Natural killer cell treated with Interleukin-12 subunit alpha and Interleukin-12 subunit beta and Interleukin-15 and Interleukin-18, amount 100 ng/mL, for 72 hours (primary cell): ENCODE results near the gene OOSP2. TPM values are rescaled to one million over a fixed set of nuclear protein-coding genes. Genes with fewer than 3 reads are reported as not detected.

Experiments used
- ATAC-seq, 2 donors: fragments of 150-1000 bp; cut with Tn5 transposase in 1 of 2; sonication (Bioruptor Pico), chemical (Tn5 transposase) in 1 of 2; 2 replicates each; pipeline ENCODE4 v1.10.0; 2021
- DNase-seq: peaks from one replicate; pipeline ENCODE4 v3.0.0; 2022; ENCODE audit warnings: low spot score
- H3K27ac Mint-ChIP-seq, 2 donors: 1 replicate in 1 of 2; 2 replicates in 1 of 2; pipeline ENCODE4 v1.8.0; 2022; ENCODE audit warnings: mixed read lengths in 2 of 2, mild to moderate bottlenecking in 1 of 2, moderate library complexity in 1 of 2
- H3K27me3 Mint-ChIP-seq, 2 donors: 1 replicate in 1 of 2; 2 replicates in 1 of 2; pipeline ENCODE4 v1.8.0; 2022; ENCODE audit warnings: mixed read lengths in 2 of 2
- H3K36me3 Mint-ChIP-seq: one replicate; pipeline ENCODE4 v1.8.0; 2022; ENCODE audit warnings: mixed read lengths
- H3K4me1 Mint-ChIP-seq, 2 donors: 1 replicate in 1 of 2; 2 replicates in 1 of 2; pipeline ENCODE4 v1.8.0; 2022; ENCODE audit warnings: low read depth in 2 of 2, mixed read lengths in 2 of 2, mild to moderate bottlenecking in 1 of 2
- H3K4me3 Mint-ChIP-seq: one replicate; pipeline ENCODE4 v1.8.0; 2022; ENCODE audit warnings: mixed read lengths
- H3K9me3 Mint-ChIP-seq: 2 replicates; pipeline ENCODE4 v1.8.0; 2022; ENCODE audit warnings: mixed read lengths
- total RNA-seq, 2 donors: library from RNA; stranded (reverse); gene quantifications; one replicate each; pipeline ENCODE4 v1.2.3, GENCODE V29; 2022

OOSP2 gene
- total RNA-seq, 2 donors from 2014 or later = not detected

- ATAC-seq = no peak
- Mint-ChIP-seq H3K9me3 (no peaks in the 10 kb centered on the region), H3K27ac (no peak overlapping the region), H3K4me3 (no peak overlapping the region), H3K27me3 (peaks cover 4 to 21% of the 10 kb centered on the region in 2 donors), H3K36me3 (no peaks in the 10 kb centered on the region), H3K4me1 (no peaks in the 10 kb centered on the region)
- DNase-seq = no peak
Observed at GRCh38 chr11:60095477-60096120, 55.4 kb downstream of the OOSP2 start.

DNA sequence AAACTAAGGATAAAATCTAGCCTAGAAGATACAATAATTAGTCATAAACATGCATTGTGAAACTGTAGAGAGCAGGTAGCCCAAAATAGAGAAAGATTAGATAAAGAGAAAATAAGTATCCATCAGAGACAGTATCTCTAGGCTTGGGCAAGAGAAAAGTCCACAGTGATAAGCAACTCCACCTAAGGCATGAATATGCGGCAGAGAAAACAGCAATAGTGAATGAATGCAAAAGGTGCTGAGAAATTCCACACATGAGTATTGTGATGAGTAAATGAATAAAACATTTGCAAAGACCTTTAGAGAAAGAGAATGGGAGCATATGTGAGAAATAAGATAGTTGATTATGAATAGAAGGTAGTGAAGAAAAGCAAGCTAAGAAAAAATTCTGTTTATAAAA lies 57.0 kb downstream of the OOSP2 start:
- H3K4me3 Mint-ChIP-seq = no peak overlapping the region
- H3K9me3 Mint-ChIP-seq = no peaks in the 10 kb centered on the region
- no peaks in the 10 kb centered on the region for H3K4me1 Mint-ChIP-seq
- H3K27ac Mint-ChIP-seq = no peak overlapping the region
- H3K36me3 Mint-ChIP-seq = no peaks in the 10 kb centered on the region
- DNase-seq (no peak), ATAC-seq (no peak)
- peaks cover 7 to 14% of the 10 kb centered on the region in 2 donors for H3K27me3 Mint-ChIP-seq

Other genes with a start within 250 kb of the OOSP2 start
- gene MRPL16, start 229.6 kb upstream of the OOSP2 start, total RNA-seq = 10 to 100 TPM; 58.7 to 75.5 TPM
- gene CBLIF, start 194.9 kb upstream of the OOSP2 start, total RNA-seq = not detected
- gene TCN1, start 173.9 kb upstream of the OOSP2 start, total RNA-seq = not detected
- gene OOSP3, start 161.6 kb upstream of the OOSP2 start, total RNA-seq = not detected
- not detected for gene OOSP1, start 102.0 kb upstream of the OOSP2 start, total RNA-seq
- gene OOSP4A, start 76.4 kb upstream of the OOSP2 start, total RNA-seq = not detected
- not detected for gene OOSP4B, start 23.2 kb upstream of the OOSP2 start, total RNA-seq
- gene MS4A3, start 16.3 kb downstream of the OOSP2 start, total RNA-seq = under 1 TPM in 1 of 2 donors, not detected in 1; 0.50 TPM
- gene MS4A2, start 48.3 kb downstream of the OOSP2 start, total RNA-seq = 1 to 10 TPM in 1 of 2 donors, not detected in 1; 1.6 TPM
- gene MS4A6A, start 142.7 kb downstream of the OOSP2 start, total RNA-seq = not detected
- 1 to 10 TPM in 1 of 2 donors, not detected in 1; 2.6 TPM for gene MS4A4E, start 202.7 kb downstream of the OOSP2 start, total RNA-seq
- gene MS4A4A, start 240.3 kb downstream of the OOSP2 start, total RNA-seq = not detected